ENCODE measurements around the gene CAMK4.

The CAMK4 gene

DNA sequence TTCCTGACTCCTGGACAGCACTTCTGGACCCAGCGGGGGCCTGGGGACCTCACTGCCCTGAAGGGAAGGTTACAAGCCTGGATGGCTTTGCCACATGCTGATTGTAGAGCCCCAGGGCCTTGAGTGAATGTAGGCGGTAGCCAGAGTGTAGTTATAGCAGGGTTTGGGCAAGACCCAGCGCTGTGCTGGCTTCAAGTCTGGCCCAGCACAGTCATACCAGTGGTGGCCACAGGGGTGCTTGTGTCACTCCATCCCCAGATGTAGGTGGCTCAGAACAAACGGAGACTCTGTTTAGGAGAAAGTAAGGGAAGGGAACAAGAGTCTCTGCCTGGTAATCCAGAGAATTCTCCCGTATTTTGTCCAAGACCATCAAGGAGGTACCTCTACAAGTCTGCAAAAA, 203.6 kb downstream of the CAMK4 start:
- no peak overlapping the region for H3K4me3 ChIP-seq (ENCODE audit: low read depth in 1 of 5, low read length in 5 of 5)
- H3K9ac ChIP-seq (ENCODE audit: low read length in 5 of 5), result no peak overlapping the region
- H3K9me3 ChIP-seq (ENCODE audit: control insufficient read depth in 5 of 5, low read length in 5 of 5), result peaks cover 0 to 2% (median 0%) of the 10 kb centered on the region in 5 donors

DNA sequence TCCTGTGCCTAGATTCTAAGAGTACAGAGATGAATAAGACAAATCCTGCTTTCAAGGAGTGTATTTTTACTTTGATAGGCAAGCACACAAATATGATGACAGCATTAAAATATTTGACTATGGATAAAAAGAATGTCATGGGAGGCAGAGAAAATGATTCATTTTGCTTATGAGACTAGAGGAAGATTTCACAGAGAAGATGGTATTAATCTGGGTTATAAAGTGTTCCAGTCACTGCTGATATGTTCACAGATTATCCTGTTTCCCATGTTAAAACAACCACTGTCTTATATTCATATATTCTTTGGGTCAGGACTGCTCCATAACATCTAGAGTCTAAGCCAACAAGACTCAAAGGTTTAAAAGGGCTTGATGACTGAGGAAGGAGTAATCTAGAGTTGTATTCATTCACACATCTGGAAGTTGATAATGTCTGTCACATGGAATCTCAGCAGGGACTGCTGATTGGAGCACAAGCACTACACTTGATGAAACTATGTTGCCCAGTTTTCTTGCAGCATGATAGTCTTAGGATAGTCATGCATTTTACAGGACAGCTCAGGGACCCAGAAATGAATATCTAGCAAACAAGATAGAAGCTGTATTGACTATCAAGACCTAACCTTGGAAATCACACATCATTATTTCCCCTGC, 208.8 kb downstream of the CAMK4 start:
- H3K27ac ChIP-seq (ENCODE audit: low read depth, low read length), result no peak overlapping the region
- H3K9me3 ChIP-seq (ENCODE audit: control insufficient read depth in 5 of 5, low read length in 5 of 5), result no peaks in the 10 kb centered on the region
- H3K36me3 ChIP-seq (ENCODE audit: control insufficient read depth in 5 of 5, insufficient read depth in 5 of 5, low read length in 5 of 5), result no peaks in the 10 kb centered on the region
- H3K4me1 ChIP-seq (ENCODE audit: control insufficient read depth in 5 of 5, insufficient read depth in 5 of 5, low read length in 5 of 5), result no peaks in the 10 kb centered on the region
- H3K4me3 ChIP-seq (ENCODE audit: low read depth in 1 of 5, low read length in 5 of 5), result no peak overlapping the region
- no peak overlapping the region for H3K9ac ChIP-seq (ENCODE audit: low read length in 5 of 5)
- H3K27me3 ChIP-seq (ENCODE audit: control insufficient read depth in 5 of 5, insufficient read depth in 4 of 5, low read length in 5 of 5), result no peaks in the 10 kb centered on the region

More for the DNA sequence above, 203.6 kb downstream of the CAMK4 start:
- H3K36me3 ChIP-seq (ENCODE audit: control insufficient read depth in 5 of 5, insufficient read depth in 5 of 5, low read length in 5 of 5), result no peaks in the 10 kb centered on the region
- no peaks in the 10 kb centered on the region for H3K4me1 ChIP-seq (ENCODE audit: control insufficient read depth in 5 of 5, insufficient read depth in 5 of 5, low read length in 5 of 5)
- no peak overlapping the region for H3K27ac ChIP-seq (ENCODE audit: low read depth, low read length)
- H3K27me3 ChIP-seq (ENCODE audit: control insufficient read depth in 5 of 5, insufficient read depth in 4 of 5, low read length in 5 of 5), result no peaks in the 10 kb centered on the region

DNA sequence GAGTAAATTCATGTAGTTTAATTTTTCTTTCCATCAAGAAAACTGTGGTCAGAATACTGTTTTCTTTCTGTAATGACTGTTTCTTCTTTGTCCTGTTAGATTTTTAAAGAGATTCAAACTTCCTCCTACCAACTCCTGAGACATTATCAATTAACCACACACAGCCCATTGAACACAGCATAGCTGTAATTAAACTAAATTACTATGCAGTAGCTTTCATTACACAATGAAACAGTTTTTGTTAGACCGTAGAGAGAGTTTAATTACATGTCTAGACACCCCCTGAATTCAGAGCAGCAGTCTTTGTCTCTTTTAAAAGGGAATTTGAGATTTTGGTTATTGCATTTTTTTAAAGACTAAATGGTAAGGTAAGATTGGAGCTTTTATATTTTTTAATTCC, 210.6 kb downstream of the CAMK4 start:
- Histone ChIP-seq H3K4me1 (ENCODE audit: control insufficient read depth in 5 of 5, insufficient read depth in 5 of 5, low read length in 5 of 5) (no peaks in the 10 kb centered on the region), H3K27ac (ENCODE audit: low read depth, low read length) (no peak overlapping the region), H3K36me3 (ENCODE audit: control insufficient read depth in 5 of 5, insufficient read depth in 5 of 5, low read length in 5 of 5) (no peaks in the 10 kb centered on the region), H3K4me3 (ENCODE audit: low read depth in 1 of 5, low read length in 5 of 5) (no peak overlapping the region), H3K9ac (ENCODE audit: low read length in 5 of 5) (no peak overlapping the region), H3K27me3 (ENCODE audit: control insufficient read depth in 5 of 5, insufficient read depth in 4 of 5, low read length in 5 of 5) (no peaks in the 10 kb centered on the region), H3K9me3 (ENCODE audit: control insufficient read depth in 5 of 5, low read length in 5 of 5) (no peaks in the 10 kb centered on the region)

DNA sequence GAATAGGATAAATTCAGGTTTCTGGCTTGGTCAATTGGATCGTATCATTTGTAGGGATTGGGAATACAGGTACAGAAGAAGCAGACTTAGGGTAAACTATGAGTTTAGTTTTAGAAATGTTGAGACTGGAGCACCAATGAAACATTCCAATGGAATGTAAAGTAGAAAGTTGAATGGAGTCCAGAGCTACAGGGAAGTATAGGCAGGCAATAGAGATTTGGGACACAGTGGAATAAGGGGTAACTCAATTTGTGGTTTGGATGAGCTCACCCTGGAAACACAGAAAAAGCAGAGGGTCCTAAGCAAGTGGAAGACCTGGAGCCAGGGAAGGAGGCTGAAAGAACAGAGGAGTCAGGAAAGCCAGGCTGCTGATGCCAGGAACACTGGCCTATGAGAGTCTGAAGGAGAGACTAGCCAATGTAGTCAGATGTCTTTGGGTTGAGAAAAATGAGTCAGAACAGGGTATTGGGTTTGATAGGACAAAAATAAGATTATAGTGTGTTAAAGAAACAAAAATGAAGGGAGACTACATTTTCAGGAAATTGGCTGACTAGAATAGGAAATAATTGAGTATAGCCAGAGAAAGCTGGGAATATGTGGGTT, 215.4 kb downstream of the CAMK4 start:
- Histone ChIP-seq H3K4me3 (ENCODE audit: low read depth in 1 of 5, low read length in 5 of 5) (no peak overlapping the region), H3K9ac (ENCODE audit: low read length in 5 of 5) (no peak overlapping the region), H3K36me3 (ENCODE audit: control insufficient read depth in 5 of 5, insufficient read depth in 5 of 5, low read length in 5 of 5) (no peaks in the 10 kb centered on the region), H3K27ac (ENCODE audit: low read depth, low read length) (no peak overlapping the region), H3K4me1 (ENCODE audit: control insufficient read depth in 5 of 5, insufficient read depth in 5 of 5, low read length in 5 of 5) (no peaks in the 10 kb centered on the region), H3K9me3 (ENCODE audit: control insufficient read depth in 5 of 5, low read length in 5 of 5) (no peaks in the 10 kb centered on the region), H3K27me3 (ENCODE audit: control insufficient read depth in 5 of 5, insufficient read depth in 4 of 5, low read length in 5 of 5) (no peaks in the 10 kb centered on the region)

DNA sequence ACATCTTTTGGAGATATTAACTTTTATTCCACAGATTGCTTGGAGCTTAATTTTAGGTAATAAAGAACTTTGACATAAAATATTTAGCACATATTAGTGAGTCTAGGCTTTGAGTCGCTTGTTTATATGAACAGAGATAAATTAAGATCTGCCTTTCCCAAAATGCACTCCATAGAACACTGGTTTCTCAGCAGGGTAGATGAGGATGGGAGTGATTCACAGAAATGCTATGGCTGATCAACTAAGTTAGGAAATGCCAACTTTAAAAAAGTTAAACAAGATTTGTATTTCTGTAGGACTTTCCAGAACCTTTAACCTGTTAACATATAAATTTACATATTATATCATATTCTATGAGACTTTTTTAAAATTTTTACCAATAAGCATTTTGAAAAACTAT, 222.9 kb downstream of the CAMK4 start:
- H3K27me3 ChIP-seq (ENCODE audit: control insufficient read depth in 5 of 5, insufficient read depth in 4 of 5, low read length in 5 of 5), result no peaks in the 10 kb centered on the region
- no peaks in the 10 kb centered on the region for H3K36me3 ChIP-seq (ENCODE audit: control insufficient read depth in 5 of 5, insufficient read depth in 5 of 5, low read length in 5 of 5)
- no peaks in the 10 kb centered on the region for H3K9me3 ChIP-seq (ENCODE audit: control insufficient read depth in 5 of 5, low read length in 5 of 5)
- H3K4me3 ChIP-seq (ENCODE audit: low read depth in 1 of 5, low read length in 5 of 5), result no peak overlapping the region
- no peaks in the 10 kb centered on the region for H3K4me1 ChIP-seq (ENCODE audit: control insufficient read depth in 5 of 5, insufficient read depth in 5 of 5, low read length in 5 of 5)
- no peak overlapping the region for H3K9ac ChIP-seq (ENCODE audit: low read length in 5 of 5)
- H3K27ac ChIP-seq (ENCODE audit: low read depth, low read length), result no peak overlapping the region

DNA sequence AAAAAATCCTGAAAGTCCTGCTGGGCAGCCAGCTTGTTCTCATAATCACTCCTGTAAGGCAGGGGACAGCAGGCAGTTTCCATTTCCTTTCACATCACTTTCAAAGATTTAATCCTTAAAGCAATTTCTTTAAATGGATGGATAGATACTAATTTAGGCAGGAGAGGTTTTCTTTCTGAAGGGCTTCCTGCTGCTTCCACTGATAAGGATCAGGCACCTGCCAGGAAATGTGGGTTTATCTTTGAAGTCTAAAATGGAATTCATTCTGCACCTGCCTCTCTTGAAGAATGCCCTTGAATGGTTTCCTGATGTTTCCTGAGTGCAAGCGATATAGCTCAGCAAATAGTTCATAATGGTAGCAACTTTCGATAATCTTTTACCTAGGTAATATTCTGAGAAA, 223.6 kb downstream of the CAMK4 start:
- no peak overlapping the region for H3K27ac ChIP-seq (ENCODE audit: low read depth, low read length)
- H3K4me3 ChIP-seq (ENCODE audit: low read depth in 1 of 5, low read length in 5 of 5), result no peak overlapping the region
- H3K9ac ChIP-seq (ENCODE audit: low read length in 5 of 5), result no peak overlapping the region
- no peaks in the 10 kb centered on the region for H3K27me3 ChIP-seq (ENCODE audit: control insufficient read depth in 5 of 5, insufficient read depth in 4 of 5, low read length in 5 of 5)
- H3K9me3 ChIP-seq (ENCODE audit: control insufficient read depth in 5 of 5, low read length in 5 of 5), result no peaks in the 10 kb centered on the region
- H3K4me1 ChIP-seq (ENCODE audit: control insufficient read depth in 5 of 5, insufficient read depth in 5 of 5, low read length in 5 of 5), result no peaks in the 10 kb centered on the region
- no peaks in the 10 kb centered on the region for H3K36me3 ChIP-seq (ENCODE audit: control insufficient read depth in 5 of 5, insufficient read depth in 5 of 5, low read length in 5 of 5)

DNA sequence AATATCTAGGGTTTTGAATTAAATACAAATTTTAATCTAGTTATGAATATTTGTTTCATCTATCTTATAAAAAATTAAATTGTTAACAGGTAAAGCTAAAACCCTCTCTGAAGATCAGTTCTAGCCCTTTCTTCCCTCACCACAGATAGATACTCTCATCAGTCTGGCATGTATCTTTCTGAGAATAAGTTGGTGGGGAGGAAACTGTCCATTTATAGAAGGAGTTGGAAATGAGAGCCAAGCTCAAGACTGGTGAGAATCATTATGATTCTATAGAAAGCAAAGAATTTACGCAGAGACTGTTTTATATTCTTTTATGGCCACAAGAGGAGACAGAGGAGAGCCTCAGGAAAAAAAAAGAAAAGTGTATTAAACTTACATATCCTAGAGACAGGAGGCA, 229.1 kb downstream of the CAMK4 start:
- no peak overlapping the region for H3K9ac ChIP-seq (ENCODE audit: low read length in 5 of 5)
- H3K9me3 ChIP-seq (ENCODE audit: control insufficient read depth in 5 of 5, low read length in 5 of 5), result no peaks in the 10 kb centered on the region
- H3K4me3 ChIP-seq (ENCODE audit: low read depth in 1 of 5, low read length in 5 of 5), result no peak overlapping the region
- no peaks in the 10 kb centered on the region for H3K4me1 ChIP-seq (ENCODE audit: control insufficient read depth in 5 of 5, insufficient read depth in 5 of 5, low read length in 5 of 5)
- no peak overlapping the region for H3K27ac ChIP-seq (ENCODE audit: low read depth, low read length)
- no peaks in the 10 kb centered on the region for H3K27me3 ChIP-seq (ENCODE audit: control insufficient read depth in 5 of 5, insufficient read depth in 4 of 5, low read length in 5 of 5)
- no peaks in the 10 kb centered on the region for H3K36me3 ChIP-seq (ENCODE audit: control insufficient read depth in 5 of 5, insufficient read depth in 5 of 5, low read length in 5 of 5)

DNA sequence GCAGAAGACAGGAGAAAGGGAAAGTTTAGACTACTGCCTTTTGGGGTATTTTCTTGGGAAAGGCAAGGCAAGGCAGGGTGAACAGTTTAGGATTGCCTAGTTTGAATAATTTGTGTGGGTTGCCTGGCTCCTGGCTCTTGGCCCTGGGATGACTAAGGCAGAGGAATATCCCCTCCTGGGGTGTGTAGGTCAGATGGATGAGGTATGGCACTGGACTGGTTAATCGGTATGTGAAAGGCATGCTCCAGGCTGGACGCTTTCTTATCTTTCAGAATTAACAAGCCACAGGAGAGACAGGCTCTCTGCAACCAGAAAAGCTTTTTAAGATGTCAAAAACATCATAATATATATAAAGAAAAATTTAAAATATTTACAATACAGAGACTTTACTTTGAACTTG, 229.6 kb downstream of the CAMK4 start:
- Histone ChIP-seq H3K27ac (ENCODE audit: low read depth, low read length) (no peak overlapping the region), H3K4me1 (ENCODE audit: control insufficient read depth in 5 of 5, insufficient read depth in 5 of 5, low read length in 5 of 5) (no peaks in the 10 kb centered on the region), H3K27me3 (ENCODE audit: control insufficient read depth in 5 of 5, insufficient read depth in 4 of 5, low read length in 5 of 5) (no peaks in the 10 kb centered on the region)

DNA sequence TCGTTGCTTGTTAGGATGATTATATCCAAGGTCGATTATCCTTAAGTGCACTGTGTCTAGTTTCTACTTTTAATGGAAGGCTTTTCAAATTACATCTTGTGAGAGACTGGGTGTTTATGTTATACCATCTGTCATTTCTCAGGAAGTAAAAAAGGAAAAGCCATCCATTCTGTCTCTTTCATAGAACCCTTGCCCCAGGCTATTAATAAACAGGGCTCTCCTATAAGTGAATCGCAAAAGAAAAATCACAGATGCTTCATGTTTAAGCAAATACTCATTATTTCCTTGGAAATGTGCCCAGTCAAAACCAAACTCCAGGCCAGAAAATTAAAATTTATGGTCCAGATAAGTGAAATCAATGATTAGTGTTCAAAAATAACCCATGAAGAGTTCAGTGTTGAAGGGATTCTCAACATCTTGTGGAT, 230.0 kb downstream of the CAMK4 start:
- Histone ChIP-seq H3K9ac (ENCODE audit: low read length in 5 of 5) (no peak overlapping the region), H3K27me3 (ENCODE audit: control insufficient read depth in 5 of 5, insufficient read depth in 4 of 5, low read length in 5 of 5) (no peaks in the 10 kb centered on the region), H3K27ac (ENCODE audit: low read depth, low read length) (no peak overlapping the region), H3K4me1 (ENCODE audit: control insufficient read depth in 5 of 5, insufficient read depth in 5 of 5, low read length in 5 of 5) (no peaks in the 10 kb centered on the region), H3K36me3 (ENCODE audit: control insufficient read depth in 5 of 5, insufficient read depth in 5 of 5, low read length in 5 of 5) (no peaks in the 10 kb centered on the region), H3K9me3 (ENCODE audit: control insufficient read depth in 5 of 5, low read length in 5 of 5) (no peaks in the 10 kb centered on the region), H3K4me3 (ENCODE audit: low read depth in 1 of 5, low read length in 5 of 5) (no peak overlapping the region)

More for the DNA sequence above, 229.6 kb downstream of the CAMK4 start:
- H3K36me3 ChIP-seq (ENCODE audit: control insufficient read depth in 5 of 5, insufficient read depth in 5 of 5, low read length in 5 of 5), result no peaks in the 10 kb centered on the region
- no peaks in the 10 kb centered on the region for H3K9me3 ChIP-seq (ENCODE audit: control insufficient read depth in 5 of 5, low read length in 5 of 5)
- H3K4me3 ChIP-seq (ENCODE audit: low read depth in 1 of 5, low read length in 5 of 5), result no peak overlapping the region
- H3K9ac ChIP-seq (ENCODE audit: low read length in 5 of 5), result no peak overlapping the region

DNA sequence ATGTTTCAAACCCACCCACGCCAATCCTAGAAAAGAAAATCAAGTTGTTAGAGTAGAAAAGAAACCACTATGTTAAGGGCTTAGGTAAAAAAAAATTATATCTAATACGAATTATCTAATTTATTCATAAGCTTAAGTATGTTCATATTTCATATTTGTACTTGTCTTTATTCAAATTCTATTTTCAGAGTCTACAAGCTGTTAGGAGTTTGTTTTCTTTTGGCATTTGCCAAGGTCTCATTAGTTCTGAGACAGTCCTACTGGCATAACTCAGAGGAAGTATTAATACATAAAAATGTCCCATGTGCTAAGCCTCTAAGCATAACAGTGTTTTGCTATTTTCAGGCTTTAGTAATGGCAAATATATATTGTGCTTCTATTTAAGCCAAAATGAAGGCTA, 230.6 kb downstream of the CAMK4 start:
- H3K27me3 ChIP-seq (ENCODE audit: control insufficient read depth in 5 of 5, insufficient read depth in 4 of 5, low read length in 5 of 5), result no peaks in the 10 kb centered on the region
- H3K4me1 ChIP-seq (ENCODE audit: control insufficient read depth in 5 of 5, insufficient read depth in 5 of 5, low read length in 5 of 5), result no peaks in the 10 kb centered on the region
- H3K9me3 ChIP-seq (ENCODE audit: control insufficient read depth in 5 of 5, low read length in 5 of 5), result no peaks in the 10 kb centered on the region
- no peak overlapping the region for H3K4me3 ChIP-seq (ENCODE audit: low read depth in 1 of 5, low read length in 5 of 5)
- H3K36me3 ChIP-seq (ENCODE audit: control insufficient read depth in 5 of 5, insufficient read depth in 5 of 5, low read length in 5 of 5), result no peaks in the 10 kb centered on the region
- no peak overlapping the region for H3K27ac ChIP-seq (ENCODE audit: low read depth, low read length)
- no peak overlapping the region for H3K9ac ChIP-seq (ENCODE audit: low read length in 5 of 5)
